Gastroesophageal sphincter (tissue), 3 donors: ENCODE data around the gene MEIKIN.

Source experiments
- EP300 ChIP-seq: sonication (generic); formaldehyde crosslinking; IDR thresholded peaks from one replicate; pipeline ENCODE4 v1.6.1; 2017; ENCODE audit warnings: antibody characterized with exemption, mild to moderate bottlenecking
- POLR2A ChIP-seq, 2 donors: fragments of 450-650 bp; IDR thresholded peaks; one replicate each; pipeline ENCODE4 v1.6.1; 2017; ENCODE audit warnings: antibody characterized with exemption in 2 of 2, mild to moderate bottlenecking in 2 of 2, moderate library complexity in 1 of 2
- TF ChIP-seq, protein P1 (sequence below), 4 experiments: fragments of 200-600 bp in 2 of 4; fragments of 450-650 bp in 2 of 4; sonication (generic) in 1 of 4; IDR thresholded peaks; one replicate each; pipeline ENCODE4 v1.5.1; 2017 to 2019; ENCODE audit warnings: antibody characterized with exemption in 4 of 4, mild to moderate bottlenecking in 2 of 4, moderate library complexity in 2 of 4

DNA sequence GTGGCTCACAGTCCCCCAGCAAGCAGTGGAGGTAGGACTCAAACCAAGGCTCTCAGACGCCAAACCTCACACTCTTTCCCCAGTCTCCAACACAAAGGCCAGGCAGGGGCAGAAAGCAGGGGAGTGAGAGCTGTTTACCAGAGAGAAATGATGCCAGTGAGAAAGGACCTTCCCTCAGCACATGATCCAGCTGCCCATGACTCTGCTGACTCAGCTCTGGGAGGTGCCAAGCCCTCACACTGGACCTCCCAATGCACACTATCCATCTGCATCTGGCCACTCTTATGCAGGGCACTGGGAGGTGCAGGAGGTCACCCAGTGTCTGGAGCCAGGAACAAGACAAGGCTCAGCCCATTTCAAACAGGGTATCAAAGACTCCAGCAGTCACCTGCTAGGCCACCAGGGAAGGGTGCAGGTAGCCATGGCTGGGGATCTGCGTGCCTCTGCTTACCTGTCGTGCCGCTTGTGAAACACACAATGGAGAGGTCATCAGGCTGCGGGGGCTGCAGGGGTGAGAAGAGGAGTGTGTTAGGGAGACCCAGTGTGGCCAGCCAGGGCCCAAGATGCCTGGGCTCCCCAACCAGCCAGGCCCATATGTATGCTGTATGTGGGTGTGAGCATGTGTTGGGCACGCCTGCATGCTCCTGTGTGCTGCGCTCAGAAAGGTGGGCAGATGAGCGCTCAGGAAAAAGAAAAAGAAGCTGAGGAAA lies 39.6 kb upstream of the MEIKIN start:
- TF ChIP-seq, protein P1, sequence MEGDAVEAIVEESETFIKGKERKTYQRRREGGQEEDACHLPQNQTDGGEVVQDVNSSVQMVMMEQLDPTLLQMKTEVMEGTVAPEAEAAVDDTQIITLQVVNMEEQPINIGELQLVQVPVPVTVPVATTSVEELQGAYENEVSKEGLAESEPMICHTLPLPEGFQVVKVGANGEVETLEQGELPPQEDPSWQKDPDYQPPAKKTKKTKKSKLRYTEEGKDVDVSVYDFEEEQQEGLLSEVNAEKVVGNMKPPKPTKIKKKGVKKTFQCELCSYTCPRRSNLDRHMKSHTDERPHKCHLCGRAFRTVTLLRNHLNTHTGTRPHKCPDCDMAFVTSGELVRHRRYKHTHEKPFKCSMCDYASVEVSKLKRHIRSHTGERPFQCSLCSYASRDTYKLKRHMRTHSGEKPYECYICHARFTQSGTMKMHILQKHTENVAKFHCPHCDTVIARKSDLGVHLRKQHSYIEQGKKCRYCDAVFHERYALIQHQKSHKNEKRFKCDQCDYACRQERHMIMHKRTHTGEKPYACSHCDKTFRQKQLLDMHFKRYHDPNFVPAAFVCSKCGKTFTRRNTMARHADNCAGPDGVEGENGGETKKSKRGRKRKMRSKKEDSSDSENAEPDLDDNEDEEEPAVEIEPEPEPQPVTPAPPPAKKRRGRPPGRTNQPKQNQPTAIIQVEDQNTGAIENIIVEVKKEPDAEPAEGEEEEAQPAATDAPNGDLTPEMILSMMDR (IDR thresholded peaks at IDR 0.05), result no peak
- no peak for TF ChIP-seq EP300
- TF ChIP-seq POLR2A (IDR thresholded peaks at IDR 0.05), result no peak
